ENCODE measurements around the gene ERH. TPM values are rescaled to one million over a fixed set of nuclear protein-coding genes. Genes with fewer than 3 reads are reported as not detected.

The ERH gene
- total RNA-seq, 1 donor from 2014 or later: 141 TPM

- Histone ChIP-seq H3K36me3 (ENCODE audit: control insufficient read depth, insufficient read depth, low read length) (no peaks in the 10 kb centered on the region), H3K27me3 (ENCODE audit: control insufficient read depth, insufficient read depth, low read length) (no peaks in the 10 kb centered on the region), H3K4me3 (ENCODE audit: low read depth, low read length) (no peak overlapping the region)
- no peak for TF ChIP-seq CTCF (IDR thresholded peaks at IDR 0.05; ENCODE audit: insufficient read depth, low read length, poor library complexity, severe bottlenecking)
- DNase-seq (ENCODE audit: low read depth): no peak
Measured at GRCh38 chr14:69337984-69338383, 60.1 kb downstream of the ERH start.

DNA sequence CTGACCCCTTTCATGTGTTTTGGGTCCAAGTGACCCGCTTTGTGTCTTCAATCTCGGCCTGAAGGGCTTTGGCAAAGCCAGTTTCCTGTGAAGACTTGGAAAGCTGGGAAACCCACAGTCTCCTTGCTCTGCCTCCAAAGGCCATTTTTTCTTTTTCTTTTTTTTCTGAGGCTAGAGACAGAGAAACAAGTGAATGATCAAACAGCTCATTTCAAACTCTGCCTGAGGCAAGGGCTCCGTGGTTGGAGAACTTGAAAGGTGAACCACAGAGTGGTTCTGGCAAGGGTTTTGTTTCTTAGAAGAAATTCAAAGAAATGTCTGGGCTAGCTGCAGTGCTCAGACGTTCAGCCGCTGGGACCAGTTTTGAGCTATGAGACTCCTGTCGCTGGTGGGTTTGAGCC lies 62.7 kb downstream of the ERH start:
- Histone ChIP-seq H3K4me3 (ENCODE audit: low read depth, low read length) (no peak overlapping the region), H3K36me3 (ENCODE audit: control insufficient read depth, insufficient read depth, low read length) (no peaks in the 10 kb centered on the region), H3K27me3 (ENCODE audit: control insufficient read depth, insufficient read depth, low read length) (no peaks in the 10 kb centered on the region)
- DNase-seq (ENCODE audit: low read depth): peak; percentile 43
- TF ChIP-seq CTCF (IDR thresholded peaks at IDR 0.05; ENCODE audit: insufficient read depth, low read length, poor library complexity, severe bottlenecking): no peak

DNA sequence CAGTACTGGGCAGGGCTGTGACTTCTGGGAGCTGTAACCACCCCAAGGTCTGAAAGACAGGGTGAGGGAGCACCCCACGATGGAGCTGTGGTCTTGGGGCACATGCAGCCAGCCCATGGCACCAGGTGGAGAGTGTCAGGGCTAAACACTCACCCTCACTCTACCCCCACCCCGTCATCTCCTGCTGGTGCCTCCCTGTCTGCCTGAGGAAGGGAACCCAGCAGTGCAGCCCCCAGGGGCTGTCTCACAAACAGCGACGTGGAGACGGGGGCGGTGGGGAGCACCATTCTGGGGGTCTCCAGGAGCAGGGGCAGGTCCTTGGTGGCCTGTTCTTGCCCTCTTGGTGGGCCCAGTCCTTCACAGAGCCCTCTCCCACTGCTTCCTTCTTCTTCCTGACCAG lies 63.5 kb downstream of the ERH start:
- Histone ChIP-seq H3K4me3 (ENCODE audit: low read depth, low read length) (no peak overlapping the region), H3K36me3 (ENCODE audit: control insufficient read depth, insufficient read depth, low read length) (no peaks in the 10 kb centered on the region), H3K27me3 (ENCODE audit: control insufficient read depth, insufficient read depth, low read length) (no peaks in the 10 kb centered on the region)
- TF ChIP-seq CTCF (IDR thresholded peaks at IDR 0.05; ENCODE audit: insufficient read depth, low read length, poor library complexity, severe bottlenecking): no peak
- no peak for DNase-seq (ENCODE audit: low read depth)

DNA sequence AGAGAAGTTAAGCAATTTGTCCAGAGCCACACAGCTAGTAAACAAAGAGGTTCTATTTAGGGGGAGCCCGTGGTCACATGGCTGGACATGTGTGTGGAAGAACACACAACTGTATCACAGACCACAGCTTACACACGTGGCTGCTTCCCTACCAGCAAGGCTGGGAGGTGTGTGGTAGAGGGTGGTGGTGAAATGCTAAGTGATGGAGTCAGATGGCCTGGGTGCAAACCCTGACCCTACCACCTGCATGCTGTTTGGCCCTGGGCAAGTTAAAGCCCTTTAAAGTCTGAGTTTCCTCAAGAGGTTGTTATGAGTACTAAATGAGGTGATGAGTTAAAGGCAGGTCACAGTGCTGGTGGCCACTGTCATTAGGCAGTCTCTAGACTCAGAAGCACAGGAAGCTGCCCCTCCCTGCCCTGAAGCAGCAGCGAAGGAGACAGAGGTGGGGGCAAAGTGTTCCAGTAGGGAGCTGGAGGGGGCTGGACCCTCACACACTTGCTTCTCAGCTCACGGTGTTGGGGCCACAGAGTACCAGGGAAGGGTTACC lies 64.2 kb downstream of the ERH start:
- no peak for DNase-seq (ENCODE audit: low read depth)
- no peaks in the 10 kb centered on the region for H3K36me3 ChIP-seq (ENCODE audit: control insufficient read depth, insufficient read depth, low read length)
- H3K4me3 ChIP-seq (ENCODE audit: low read depth, low read length): no peak overlapping the region
- TF ChIP-seq CTCF (IDR thresholded peaks at IDR 0.05; ENCODE audit: insufficient read depth, low read length, poor library complexity, severe bottlenecking): no peak
- no peaks in the 10 kb centered on the region for H3K27me3 ChIP-seq (ENCODE audit: control insufficient read depth, insufficient read depth, low read length)

- Histone ChIP-seq H3K4me3 (ENCODE audit: low read depth, low read length) (no peak overlapping the region), H3K27me3 (ENCODE audit: control insufficient read depth, insufficient read depth, low read length) (no peaks in the 10 kb centered on the region), H3K36me3 (ENCODE audit: control insufficient read depth, insufficient read depth, low read length) (no peaks in the 10 kb centered on the region)
- no peak for DNase-seq (ENCODE audit: low read depth)
- TF ChIP-seq CTCF (IDR thresholded peaks at IDR 0.05; ENCODE audit: insufficient read depth, low read length, poor library complexity, severe bottlenecking): no peak
Measured at GRCh38 chr14:69332782-69333395, 65.2 kb downstream of the ERH start.

- H3K4me3 ChIP-seq (ENCODE audit: low read depth, low read length): no peak overlapping the region
- H3K36me3 ChIP-seq (ENCODE audit: control insufficient read depth, insufficient read depth, low read length): no peaks in the 10 kb centered on the region
- no peak for TF ChIP-seq CTCF (IDR thresholded peaks at IDR 0.05; ENCODE audit: insufficient read depth, low read length, poor library complexity, severe bottlenecking)
- DNase-seq (ENCODE audit: low read depth): no peak
- no peaks in the 10 kb centered on the region for H3K27me3 ChIP-seq (ENCODE audit: control insufficient read depth, insufficient read depth, low read length)
Measured at GRCh38 chr14:69331206-69331605, 66.9 kb downstream of the ERH start.
